Measurements from ENCODE around the gene IL17RC. TPM values are rescaled to one million over a fixed set of nuclear protein-coding genes. Genes with fewer than 3 reads are reported as not detected.

IL17RC gene
- total RNA-seq, 1 experiment from 2014 or later = 49.1 TPM

DNA sequence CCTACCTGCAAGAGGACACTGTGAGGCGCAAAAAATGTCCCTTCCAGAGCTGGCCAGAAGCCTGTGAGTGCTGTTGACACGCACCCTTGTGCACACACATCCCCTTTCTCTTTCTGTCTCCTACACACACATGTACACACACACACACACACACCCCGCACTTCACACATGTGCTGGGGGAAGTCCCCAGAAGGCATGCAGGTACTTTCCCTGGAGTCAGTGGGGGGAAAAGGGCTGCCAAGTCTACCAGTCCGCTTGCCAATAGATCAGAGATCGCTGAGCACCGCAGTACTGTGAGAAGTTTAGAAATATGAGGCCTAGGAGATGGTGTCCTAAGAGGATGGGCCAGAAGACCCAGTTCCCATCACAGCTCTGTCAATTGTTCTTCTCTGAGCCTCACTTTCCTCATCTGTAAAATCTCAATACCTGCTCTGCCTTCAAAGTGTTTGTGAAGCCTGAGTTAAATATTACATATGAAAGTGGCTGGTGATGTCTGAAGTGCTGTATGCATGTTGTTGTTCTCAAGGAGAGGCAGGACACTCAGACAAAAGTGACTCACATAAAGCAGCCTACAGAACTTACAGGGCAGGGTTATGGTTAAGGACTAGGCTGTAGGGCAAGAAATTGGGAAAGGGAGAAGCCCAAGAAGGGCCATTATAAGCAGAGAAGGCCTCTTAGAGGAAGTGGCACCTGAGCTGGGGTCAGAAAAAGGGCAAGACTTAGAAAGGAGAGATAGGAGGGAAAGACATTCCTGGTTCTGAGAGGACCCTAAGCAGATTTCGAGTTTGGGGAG lies 7.5 kb upstream of the IL17RC start:
- in situ Hi-C loops (cut with HindIII; ENCODE audit: low pct_unique_long_range_greater_than_20kb, low sequenced_read_pairs) = no loop called here
- DNase-seq (ENCODE audit: low read depth, low spot score) = no peak

GRCh38 chr3:9911863-9912262 lies 5.0 kb upstream of the IL17RC start:
- in situ Hi-C loops (cut with HindIII; ENCODE audit: low pct_unique_long_range_greater_than_20kb, low sequenced_read_pairs) = no loop called here
- no peak for DNase-seq (ENCODE audit: low read depth, low spot score)

GRCh38 chr3:9912294-9912935 lies 4.5 kb upstream of the IL17RC start:
- in situ Hi-C loops (cut with HindIII; ENCODE audit: low pct_unique_long_range_greater_than_20kb, low sequenced_read_pairs) = no loop called here
- no peak for DNase-seq (ENCODE audit: low read depth, low spot score)

DNA sequence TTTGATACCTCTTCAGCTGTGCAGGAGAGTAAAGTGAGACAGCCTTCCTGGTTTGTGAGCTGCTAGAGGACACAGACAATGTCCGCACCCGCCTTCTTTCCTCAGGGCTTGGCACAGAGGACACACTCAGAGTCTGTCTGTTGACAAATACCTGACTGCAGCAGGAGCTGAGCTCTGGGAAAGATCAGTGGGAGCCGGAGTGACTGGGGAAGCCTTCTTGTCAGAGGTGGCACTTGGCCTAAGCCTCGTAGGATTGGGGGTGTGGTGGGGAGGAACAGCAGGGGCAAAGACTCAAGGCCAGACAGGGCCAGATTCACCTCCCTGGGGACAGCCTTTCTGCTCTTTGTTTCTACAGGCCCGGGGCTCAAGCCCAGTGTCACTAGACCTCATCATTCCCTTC lies 3.3 kb upstream of the IL17RC start:
- DNase-seq (ENCODE audit: low read depth, low spot score) = no peak
- in situ Hi-C loops (cut with HindIII; ENCODE audit: low pct_unique_long_range_greater_than_20kb, low sequenced_read_pairs) = no loop called here

GRCh38 chr3:9914011-9914410 lies 2.9 kb upstream of the IL17RC start:
- no peak for DNase-seq (ENCODE audit: low read depth, low spot score)
- in situ Hi-C loops (cut with HindIII; ENCODE audit: low pct_unique_long_range_greater_than_20kb, low sequenced_read_pairs) = no loop called here

DNA sequence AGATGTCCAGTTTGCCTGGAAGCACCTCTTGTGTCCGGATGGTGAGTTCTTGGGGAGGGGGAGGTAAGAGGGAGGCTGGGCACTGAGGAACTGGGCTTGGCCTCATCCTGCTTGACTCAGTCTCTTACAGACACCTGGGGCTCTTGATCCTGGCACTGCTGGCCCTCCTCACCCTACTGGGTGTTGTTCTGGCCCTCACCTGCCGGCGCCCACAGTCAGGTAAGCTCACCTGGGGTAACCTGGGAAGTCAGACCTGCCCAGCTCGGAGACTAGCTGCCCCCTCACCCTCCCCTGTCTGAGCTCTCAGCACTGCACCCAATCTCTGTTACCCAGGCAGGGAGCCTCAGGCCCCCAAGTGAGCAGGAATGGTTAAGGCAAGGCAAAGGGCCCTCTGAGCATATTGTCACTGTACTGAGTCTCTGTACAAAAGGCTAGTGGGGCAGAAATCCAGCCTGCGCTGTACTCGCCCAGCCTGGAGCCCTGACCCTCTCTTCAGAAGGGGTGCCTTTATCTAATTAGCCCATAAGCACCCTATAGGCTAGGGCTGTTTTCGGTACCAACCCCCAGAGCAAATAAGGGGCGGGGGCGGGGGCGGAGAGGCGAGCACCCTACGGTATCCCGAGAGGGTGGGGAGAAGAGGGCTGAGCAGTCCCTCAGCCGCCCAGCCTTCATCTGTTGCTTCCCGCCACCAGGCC lies 2.2 kb upstream of the IL17RC start:
- no peak for DNase-seq (ENCODE audit: low read depth, low spot score)
- in situ Hi-C loops (cut with HindIII; ENCODE audit: low pct_unique_long_range_greater_than_20kb, low sequenced_read_pairs) = no loop called here

DNA sequence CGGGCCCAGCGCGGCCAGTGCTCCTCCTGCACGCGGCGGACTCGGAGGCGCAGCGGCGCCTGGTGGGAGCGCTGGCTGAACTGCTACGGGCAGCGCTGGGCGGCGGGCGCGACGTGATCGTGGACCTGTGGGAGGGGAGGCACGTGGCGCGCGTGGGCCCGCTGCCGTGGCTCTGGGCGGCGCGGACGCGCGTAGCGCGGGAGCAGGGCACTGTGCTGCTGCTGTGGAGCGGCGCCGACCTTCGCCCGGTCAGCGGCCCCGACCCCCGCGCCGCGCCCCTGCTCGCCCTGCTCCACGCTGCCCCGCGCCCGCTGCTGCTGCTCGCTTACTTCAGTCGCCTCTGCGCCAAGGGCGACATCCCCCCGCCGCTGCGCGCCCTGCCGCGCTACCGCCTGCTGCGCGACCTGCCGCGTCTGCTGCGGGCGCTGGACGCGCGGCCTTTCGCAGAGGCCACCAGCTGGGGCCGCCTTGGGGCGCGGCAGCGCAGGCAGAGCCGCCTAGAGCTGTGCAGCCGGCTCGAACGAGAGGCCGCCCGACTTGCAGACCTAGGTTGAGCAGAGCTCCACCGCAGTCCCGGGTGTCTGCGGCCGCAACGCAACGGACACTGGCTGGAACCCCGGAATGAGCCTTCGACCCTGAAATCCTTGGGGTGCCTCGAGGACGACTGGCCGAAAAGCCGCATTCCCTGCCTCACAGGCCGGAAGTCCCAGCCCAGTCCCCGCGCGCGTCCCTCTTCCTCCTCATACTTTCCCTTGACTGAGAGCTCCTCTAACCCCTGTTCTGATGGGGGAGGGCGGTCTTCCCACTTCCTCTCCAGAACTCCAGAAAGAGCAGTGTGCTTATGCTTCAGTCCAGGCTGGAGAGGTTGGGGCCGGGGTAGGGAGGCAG lies 1.4 kb upstream of the IL17RC start:
- DNase-seq (ENCODE audit: low read depth, low spot score) = peak; percentile 32
- in situ Hi-C loops (cut with HindIII; ENCODE audit: low pct_unique_long_range_greater_than_20kb, low sequenced_read_pairs) = no loop called here

GRCh38 chr3:9916346-9916733 lies 558 bp upstream of the IL17RC start:
- DNase-seq (ENCODE audit: low read depth, low spot score) = no peak
- in situ Hi-C loops (cut with HindIII; ENCODE audit: low pct_unique_long_range_greater_than_20kb, low sequenced_read_pairs) = no loop called here

- in situ Hi-C loops (cut with HindIII; ENCODE audit: low pct_unique_long_range_greater_than_20kb, low sequenced_read_pairs) = no loop called here
- no peak for DNase-seq (ENCODE audit: low read depth, low spot score)
These were observed 922 bp downstream of the IL17RC start for GRCh38 chr3:9917820-9918219.

GRCh38 chr3:9918261-9919038 lies 1.6 kb downstream of the IL17RC start:
- in situ Hi-C loops (cut with HindIII; ENCODE audit: low pct_unique_long_range_greater_than_20kb, low sequenced_read_pairs) = no loop called here
- no peak for DNase-seq (ENCODE audit: low read depth, low spot score)

DNA sequence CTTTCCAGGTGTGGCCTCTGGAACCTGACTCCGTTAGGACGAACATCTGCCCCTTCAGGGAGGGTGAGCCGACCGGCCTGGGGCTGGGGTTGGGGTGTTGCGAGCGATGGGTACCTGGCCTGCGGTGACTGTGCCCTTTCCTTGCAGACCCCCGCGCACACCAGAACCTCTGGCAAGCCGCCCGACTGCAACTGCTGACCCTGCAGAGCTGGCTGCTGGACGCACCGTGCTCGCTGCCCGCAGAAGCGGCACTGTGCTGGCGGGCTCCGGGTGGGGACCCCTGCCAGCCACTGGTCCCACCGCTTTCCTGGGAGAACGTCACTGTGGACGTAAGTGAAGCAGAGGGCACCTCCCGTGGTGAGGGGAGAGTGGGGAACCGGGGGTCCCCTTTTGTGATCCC lies 11.3 kb downstream of the IL17RC start:
- in situ Hi-C loops (cut with HindIII; ENCODE audit: low pct_unique_long_range_greater_than_20kb, low sequenced_read_pairs) = no loop called here
- DNase-seq (ENCODE audit: low read depth, low spot score) = no peak

- in situ Hi-C loops (cut with HindIII; ENCODE audit: low pct_unique_long_range_greater_than_20kb, low sequenced_read_pairs) = no loop called here
- peak; percentile 50 for DNase-seq (ENCODE audit: low read depth, low spot score)
These were observed 14.0 kb downstream of the IL17RC start for GRCh38 chr3:9930804-9931418.

GRCh38 chr3:9932535-9932842 lies 15.6 kb downstream of the IL17RC start:
- no peak for DNase-seq (ENCODE audit: low read depth, low spot score)
- in situ Hi-C loops (cut with HindIII; ENCODE audit: low pct_unique_long_range_greater_than_20kb, low sequenced_read_pairs) = no loop called here

DNA sequence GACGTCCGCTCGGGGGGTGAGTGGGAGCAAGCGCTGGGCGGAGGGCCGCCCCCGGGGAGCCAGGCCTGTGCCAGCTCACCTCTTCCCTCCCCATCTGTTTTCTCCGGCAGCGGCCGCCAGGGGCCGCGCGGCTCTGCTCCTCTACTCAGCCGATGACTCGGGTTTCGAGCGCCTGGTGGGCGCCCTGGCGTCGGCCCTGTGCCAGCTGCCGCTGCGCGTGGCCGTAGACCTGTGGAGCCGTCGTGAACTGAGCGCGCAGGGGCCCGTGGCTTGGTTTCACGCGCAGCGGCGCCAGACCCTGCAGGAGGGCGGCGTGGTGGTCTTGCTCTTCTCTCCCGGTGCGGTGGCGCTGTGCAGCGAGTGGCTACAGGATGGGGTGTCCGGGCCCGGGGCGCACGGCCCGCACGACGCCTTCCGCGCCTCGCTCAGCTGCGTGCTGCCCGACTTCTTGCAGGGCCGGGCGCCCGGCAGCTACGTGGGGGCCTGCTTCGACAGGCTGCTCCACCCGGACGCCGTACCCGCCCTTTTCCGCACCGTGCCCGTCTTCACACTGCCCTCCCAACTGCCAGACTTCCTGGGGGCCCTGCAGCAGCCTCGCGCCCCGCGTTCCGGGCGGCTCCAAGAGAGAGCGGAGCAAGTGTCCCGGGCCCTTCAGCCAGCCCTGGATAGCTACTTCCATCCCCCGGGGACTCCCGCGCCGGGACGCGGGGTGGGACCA lies 16.1 kb downstream of the IL17RC start:
- in situ Hi-C loops (cut with HindIII; ENCODE audit: low pct_unique_long_range_greater_than_20kb, low sequenced_read_pairs) = no loop called here
- peak; percentile 70 for DNase-seq (ENCODE audit: low read depth, low spot score)

GRCh38 chr3:9933561-9934234 lies 16.8 kb downstream of the IL17RC start, which contains the start of gene CRELD1:
Gene CRELD1, plus strand, starts transcription at chr3:9933834. Its CDS starts 605 bp downstream, at chr3:9934439.
- in situ Hi-C loops (cut with HindIII; ENCODE audit: low pct_unique_long_range_greater_than_20kb, low sequenced_read_pairs) = no loop called here
- peak; percentile 92 for DNase-seq (ENCODE audit: low read depth, low spot score)

DNA sequence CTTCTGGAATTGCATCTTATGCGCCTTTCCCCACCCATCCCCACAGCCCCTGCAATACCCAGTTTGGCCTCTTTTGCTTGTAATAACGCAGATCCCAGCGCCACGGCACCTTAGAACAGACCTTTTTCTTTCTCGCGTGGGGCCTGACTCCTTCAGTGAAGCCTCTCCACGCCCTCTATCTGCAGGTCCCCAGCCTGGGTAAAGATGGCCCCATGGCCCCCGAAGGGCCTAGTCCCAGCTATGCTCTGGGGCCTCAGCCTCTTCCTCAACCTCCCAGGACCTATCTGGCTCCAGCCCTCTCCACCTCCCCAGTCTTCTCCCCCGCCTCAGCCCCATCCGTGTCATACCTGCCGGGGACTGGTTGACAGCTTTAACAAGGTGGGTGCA lies 17.3 kb downstream of the IL17RC start:
- in situ Hi-C loops (cut with HindIII; ENCODE audit: low pct_unique_long_range_greater_than_20kb, low sequenced_read_pairs) = no loop called here
- DNase-seq (ENCODE audit: low read depth, low spot score) = no peak
